Measurements from ENCODE around the gene CCDC137.

CCDC137 gene

GRCh38 chr17:81717049-81717765, 50.7 kb downstream of the CCDC137 start:
- no peak for DNase-seq

- DNase-seq, result no peak
Observed at GRCh38 chr17:81717766-81718089, 51.2 kb downstream of the CCDC137 start.

- DNase-seq, result no peak
Observed at GRCh38 chr17:81719410-81720266, 53.1 kb downstream of the CCDC137 start.

GRCh38 chr17:81720267-81721071, 53.9 kb downstream of the CCDC137 start:
- no peak for DNase-seq

- no peak for DNase-seq
Observed at GRCh38 chr17:81722184-81723120, 55.9 kb downstream of the CCDC137 start.
